ENCODE measurements around the gene LRSAM1. TPM values are rescaled to one million over a fixed set of nuclear protein-coding genes. Genes with fewer than 3 reads are reported as not detected.
A peak's percentile ranks its signal among the peaks of the same experiment; 100 is the strongest.
"Not testable (repeated sequence)": the region's sequence is repeated elsewhere in the genome, so short reads cannot be mapped to it uniquely, and the experiment has no call there.

Gene LRSAM1
- total and polyA plus RNA-seq, 12 donors, result 6.8 to 74.8 (median 29.3) TPM

DNA sequence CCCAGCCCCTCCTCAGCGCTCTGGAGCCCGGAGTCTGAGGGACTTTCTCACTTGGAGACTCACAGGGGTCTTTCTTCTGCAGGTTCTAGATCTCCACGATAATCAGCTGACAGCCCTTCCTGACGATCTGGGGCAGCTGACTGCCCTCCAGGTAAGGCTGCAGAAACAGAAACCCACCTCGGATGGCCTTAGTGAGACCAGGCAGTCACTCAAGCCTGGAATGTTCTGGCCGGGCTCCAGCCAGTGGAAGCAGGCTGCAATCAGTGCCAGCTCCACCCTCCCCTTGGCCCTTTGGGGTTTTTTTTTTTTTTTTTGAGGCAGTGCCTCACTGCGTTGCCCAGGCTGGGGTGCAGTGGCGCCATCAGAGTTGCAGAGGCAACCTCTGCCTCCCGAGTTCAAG is 7.6 kb downstream of the LRSAM1 start:
- TF ChIP-seq, protein P1, sequence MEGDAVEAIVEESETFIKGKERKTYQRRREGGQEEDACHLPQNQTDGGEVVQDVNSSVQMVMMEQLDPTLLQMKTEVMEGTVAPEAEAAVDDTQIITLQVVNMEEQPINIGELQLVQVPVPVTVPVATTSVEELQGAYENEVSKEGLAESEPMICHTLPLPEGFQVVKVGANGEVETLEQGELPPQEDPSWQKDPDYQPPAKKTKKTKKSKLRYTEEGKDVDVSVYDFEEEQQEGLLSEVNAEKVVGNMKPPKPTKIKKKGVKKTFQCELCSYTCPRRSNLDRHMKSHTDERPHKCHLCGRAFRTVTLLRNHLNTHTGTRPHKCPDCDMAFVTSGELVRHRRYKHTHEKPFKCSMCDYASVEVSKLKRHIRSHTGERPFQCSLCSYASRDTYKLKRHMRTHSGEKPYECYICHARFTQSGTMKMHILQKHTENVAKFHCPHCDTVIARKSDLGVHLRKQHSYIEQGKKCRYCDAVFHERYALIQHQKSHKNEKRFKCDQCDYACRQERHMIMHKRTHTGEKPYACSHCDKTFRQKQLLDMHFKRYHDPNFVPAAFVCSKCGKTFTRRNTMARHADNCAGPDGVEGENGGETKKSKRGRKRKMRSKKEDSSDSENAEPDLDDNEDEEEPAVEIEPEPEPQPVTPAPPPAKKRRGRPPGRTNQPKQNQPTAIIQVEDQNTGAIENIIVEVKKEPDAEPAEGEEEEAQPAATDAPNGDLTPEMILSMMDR (IDR thresholded peaks at IDR 0.05), result no peak
- no peak for TF ChIP-seq POLR2A (IDR thresholded peaks at IDR 0.05)
- intact Hi-C loops (cut with DNase I), result no loop called here
- Histone ChIP-seq H3K4me3 (no peak overlapping the region), H3K9me3 (replicated peaks in 1 of 3) (no peaks in the 10 kb centered on the region), H3K36me3 (replicated peaks in 1 of 2) (peaks cover 0 to 69% of the 10 kb centered on the region in 2 donors), H3K4me1 (replicated peaks in 1 of 2) (no peaks in the 10 kb centered on the region), H3K27me3 (no peaks in the 10 kb centered on the region), H3K27ac (no peak overlapping the region)
- DNase-seq, result peak in 6 of 7 donors; percentile 40 to 78 (median 74)
- WGBS, 4 donors, result 59 to 77% (median 72%) methylated on average over 7 to 9 of the region's 9 CpGs

DNA sequence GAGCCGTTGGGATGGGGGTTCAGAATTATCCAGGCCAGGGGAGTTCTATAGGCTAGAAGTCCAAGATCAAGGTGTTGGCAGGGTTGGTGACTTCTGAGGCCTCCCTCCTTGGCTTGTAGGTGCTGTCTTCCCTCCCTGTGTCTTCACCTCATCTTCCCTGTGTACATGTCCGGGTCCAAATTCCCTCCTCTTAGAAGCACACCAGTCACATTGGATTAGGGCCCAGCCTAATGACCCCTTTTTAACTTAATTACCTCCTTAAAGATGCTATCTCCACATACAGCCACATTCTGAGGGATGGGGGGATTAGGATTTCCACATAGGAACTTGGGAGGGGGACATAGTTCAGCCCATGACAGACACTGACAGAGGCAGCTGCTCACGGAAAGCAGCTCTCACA is 12.1 kb downstream of the LRSAM1 start:
- no peaks in the 10 kb centered on the region for H3K4me1 ChIP-seq (replicated peaks in 1 of 2)
- no peak overlapping the region for H3K27ac ChIP-seq
- H3K27me3 ChIP-seq, result no peaks in the 10 kb centered on the region
- no peaks in the 10 kb centered on the region for H3K9me3 ChIP-seq (replicated peaks in 1 of 3)
- H3K36me3 ChIP-seq (replicated peaks in 1 of 2), result peaks cover 0 to 68% of the 10 kb centered on the region in 2 donors
- no peak for DNase-seq
- intact Hi-C loops (cut with DNase I), result no loop called here
- H3K4me3 ChIP-seq, result no peak overlapping the region
- 83 to 95% (median 89%) methylated on average over 3 of the region's 3 CpGs for WGBS, 4 donors
- TF ChIP-seq POLR2A (IDR thresholded peaks at IDR 0.05), result no peak
- TF ChIP-seq, protein P1 (IDR thresholded peaks at IDR 0.05), result no peak

DNA sequence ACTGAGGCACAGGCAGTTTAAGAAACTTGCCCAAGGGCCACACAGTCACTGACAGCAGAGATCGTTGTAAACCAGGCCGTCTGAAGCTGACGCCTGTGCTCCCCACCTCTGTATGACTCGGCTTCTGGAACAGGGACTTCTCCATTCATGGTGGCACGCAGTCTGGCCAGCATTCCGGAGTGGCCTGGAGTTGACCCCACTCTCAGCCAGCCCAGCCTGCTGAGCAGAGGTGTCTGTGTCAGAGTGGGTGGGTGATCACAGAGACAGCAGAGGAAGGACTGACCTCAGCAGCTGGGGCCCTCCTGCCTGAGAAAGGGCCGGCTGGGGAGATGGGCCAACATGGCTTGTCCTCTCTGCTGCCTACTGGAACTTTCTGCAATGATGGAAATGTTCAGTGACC is 12.6 kb downstream of the LRSAM1 start:
- intact Hi-C loops (cut with DNase I), result no loop called here
- Histone ChIP-seq H3K9me3 (replicated peaks in 1 of 3) (no peaks in the 10 kb centered on the region), H3K27ac (no peak overlapping the region), H3K36me3 (replicated peaks in 1 of 2) (peaks cover 0 to 70% of the 10 kb centered on the region in 2 donors), H3K27me3 (no peaks in the 10 kb centered on the region), H3K4me3 (no peak overlapping the region), H3K4me1 (replicated peaks in 1 of 2) (no peaks in the 10 kb centered on the region)
- WGBS, 4 donors, result 71 to 82% (median 74%) methylated on average over 4 to 7 of the region's 7 CpGs
- no peak for TF ChIP-seq POLR2A (IDR thresholded peaks at IDR 0.05)
- TF ChIP-seq, protein P1 (IDR thresholded peaks at IDR 0.05), result no peak
- DNase-seq, result no peak

DNA sequence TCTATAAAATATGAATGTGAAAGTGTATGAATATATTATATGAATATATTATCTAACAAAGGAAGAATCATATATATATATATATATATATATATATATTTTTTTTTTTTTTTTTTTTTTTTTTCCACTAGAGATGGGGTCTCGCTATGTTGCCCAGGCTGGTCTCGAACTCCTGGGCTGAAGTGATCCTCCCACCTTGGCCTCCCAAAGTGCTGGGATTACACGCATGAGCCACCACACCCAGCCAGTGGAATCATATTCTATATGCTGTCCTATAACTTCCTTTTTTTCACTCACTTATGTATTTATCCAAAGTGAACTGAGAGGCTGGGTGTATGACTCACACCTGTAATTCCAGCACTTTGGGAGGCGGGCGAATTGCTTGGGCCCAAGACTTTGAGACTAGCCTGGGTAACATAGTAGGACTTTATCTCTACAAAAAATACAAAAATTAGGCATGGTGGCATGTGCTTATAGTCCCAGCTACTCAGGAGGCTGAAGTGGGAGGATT is 15.2 kb downstream of the LRSAM1 start:
- intact Hi-C loops (cut with DNase I); H3K9me3 ChIP-seq (replicated peaks in 1 of 3); H3K27ac ChIP-seq; H3K27me3 ChIP-seq; H3K4me3 ChIP-seq; DNase-seq; H3K4me1 ChIP-seq (replicated peaks in 1 of 2): not testable (repeated sequence)
- WGBS, 4 donors, result 94 to 100% (median 96%) methylated on average over 5 of the region's 5 CpGs
- H3K36me3 ChIP-seq (replicated peaks in 1 of 2), result peaks cover 0 to 60% of the 10 kb centered on the region in 2 donors

DNA sequence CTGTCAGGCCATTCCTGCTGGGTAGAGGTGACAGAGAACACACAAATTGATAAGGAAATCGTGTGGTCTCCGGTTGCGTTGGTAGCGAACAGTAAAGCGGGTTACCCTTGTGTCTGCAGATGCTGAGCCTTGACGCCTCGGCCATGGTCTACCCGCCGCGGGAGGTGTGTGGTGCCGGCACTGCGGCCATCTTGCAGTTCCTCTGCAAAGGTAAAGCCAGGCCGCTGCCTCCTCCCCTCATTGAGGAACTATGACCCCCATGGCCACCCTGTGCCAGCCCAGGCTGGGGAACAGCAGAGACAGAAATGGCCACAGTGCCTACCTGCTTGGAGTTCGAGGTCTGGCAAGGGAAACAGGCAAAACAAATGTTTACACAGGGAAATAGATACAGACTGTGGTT is 16.3 kb downstream of the LRSAM1 start:
- H3K36me3 ChIP-seq (replicated peaks in 1 of 2), result peaks cover 0 to 48% of the 10 kb centered on the region in 2 donors
- 94 to 96% (median 95%) methylated on average over 14 of the region's 14 CpGs for WGBS, 4 donors

More for the DNA sequence above, 16.3 kb downstream of the LRSAM1 start:
- H3K4me3 ChIP-seq, result no peak overlapping the region
- intact Hi-C loops (cut with DNase I), result no loop called here
- H3K4me1 ChIP-seq (replicated peaks in 1 of 2), result no peaks in the 10 kb centered on the region
- no peak for DNase-seq
- H3K27me3 ChIP-seq, result no peaks in the 10 kb centered on the region
- H3K9me3 ChIP-seq (replicated peaks in 1 of 3), result no peaks in the 10 kb centered on the region
- no peak for TF ChIP-seq POLR2A (IDR thresholded peaks at IDR 0.05)
- TF ChIP-seq, protein P1 (IDR thresholded peaks at IDR 0.05), result no peak
- H3K27ac ChIP-seq, result no peak overlapping the region

Data from adrenal gland (tissue), 12 donors.